ENCODE data around the gene CDH23. TPM values are rescaled to one million over a fixed set of nuclear protein-coding genes. Genes with fewer than 3 reads are reported as not detected.

The CDH23 gene
- total RNA-seq, 1 experiment from 2014 or later, result 2.9 TPM

GRCh38 chr10:71613261-71613777 is 216.6 kb downstream of the CDH23 start:
- POLR2A ChIA-PET, result interaction anchor here (0.8 to 1.2 kb wide), 2 partner anchors 9 to 25 kb away, joined by 3 read pairs; no protein-coding TSS in a partner anchor
- TF ChIP-seq NR2C2 (CRISPR knock-in tag; IDR thresholded peaks at IDR 0.05), result no peak
- no peak for TF ChIP-seq PRRX2 (CRISPR knock-in tag; IDR thresholded peaks at IDR 0.05)
- no peak for TF ChIP-seq TEAD1 (CRISPR knock-in tag; IDR thresholded peaks at IDR 0.05)
- TF ChIP-seq NFYB (CRISPR knock-in tag; conservative IDR thresholded peaks at IDR 0.05; ENCODE audit: low read depth), result no peak
- TF ChIP-seq PRDM15 (CRISPR knock-in tag; IDR thresholded peaks at IDR 0.05), result no peak
- TF ChIP-seq GRHL2 (CRISPR knock-in tag; IDR thresholded peaks at IDR 0.05; ENCODE audit: insufficient replicate concordance, severe bottlenecking), result no peak
- H3K27ac Mint-ChIP-seq, result peak overlapping the region; percentile 19; the same call in 1 of the 2 replicates

GRCh38 chr10:71613877-71614276 is 217.2 kb downstream of the CDH23 start:
- ChIA-PET POLR2A (interaction anchor here (1.2 kb wide), 1 partner anchor 9 kb away, joined by 3 read pairs; no protein-coding TSS in a partner anchor), CTCF (interaction anchor here (0.9 to 5.6 kb wide), 6 partner anchors 8 to 294 kb away, joined by 3 to 55 read pairs (median 4); no protein-coding TSS in a partner anchor)
- no peak for TF ChIP-seq EMX1 (CRISPR knock-in tag; IDR thresholded peaks at IDR 0.05)
- no peak for TF ChIP-seq FOXJ3 (CRISPR knock-in tag; IDR thresholded peaks at IDR 0.05; ENCODE audit: borderline replicate concordance)
- no peak for TF ChIP-seq IRF1 (CRISPR knock-in tag; IDR thresholded peaks at IDR 0.05)
- TF ChIP-seq FOXP1 (CRISPR knock-in tag; IDR thresholded peaks at IDR 0.05; ENCODE audit: borderline replicate concordance), result no peak
- no peak for DNase-seq (ENCODE audit: low spot score)
- Mint-ChIP-seq H3K4me3 (no peak overlapping the region), H3K9me3 (peaks cover 11% of the 10 kb centered on the region), H3K4me1 (peaks cover 40% of the 10 kb centered on the region), H3K27ac (no peak overlapping the region), H3K36me3 (peaks cover 5% of the 10 kb centered on the region; the same call in 1 of the 2 replicates), H3K27me3 (ENCODE audit: low read depth) (no peaks in the 10 kb centered on the region; the same call in 1 of the 2 replicates)
- ATAC-seq, result no peak

More at GRCh38 chr10:71613261-71613777, 216.6 kb downstream of the CDH23 start:
- H3K4me3 Mint-ChIP-seq, result no peak overlapping the region
- H3K9me3 Mint-ChIP-seq, result peaks cover 11% of the 10 kb centered on the region
- ATAC-seq (no peak; the same call in 1 of the 2 replicates), DNase-seq (ENCODE audit: low spot score) (no peak)
- no peaks in the 10 kb centered on the region for H3K27me3 Mint-ChIP-seq (ENCODE audit: low read depth)
- CTCF ChIA-PET, result interaction anchor here (0.9 to 5.6 kb wide), 7 partner anchors 9 to 293 kb away, joined by 3 to 55 read pairs (median 4); no protein-coding TSS in a partner anchor
- peaks cover 5% of the 10 kb centered on the region; the same call in 1 of the 2 replicates for H3K36me3 Mint-ChIP-seq
- peaks cover 45% of the 10 kb centered on the region for H3K4me1 Mint-ChIP-seq

- H3K9me3 Mint-ChIP-seq, result peaks cover 11% of the 10 kb centered on the region
- CTCF ChIA-PET, result no interaction called here
- H3K4me1 Mint-ChIP-seq, result peaks cover 36% of the 10 kb centered on the region
- no peak overlapping the region for H3K4me3 Mint-ChIP-seq
- DNase-seq (ENCODE audit: low spot score) (no peak), ATAC-seq (no peak)
- H3K27ac Mint-ChIP-seq, result no peak overlapping the region
- no peak for TF ChIP-seq SOX15 (CRISPR knock-in tag; IDR thresholded peaks at IDR 0.05)
- no peak for TF ChIP-seq ZNF263 (CRISPR knock-in tag; IDR thresholded peaks at IDR 0.05; ENCODE audit: low read depth)
- no peak for TF ChIP-seq KAT7 (CRISPR knock-in tag; IDR thresholded peaks at IDR 0.05; ENCODE audit: borderline replicate concordance)
- no peak for TF ChIP-seq CREB1 (CRISPR knock-in tag; IDR thresholded peaks at IDR 0.05)
- TF ChIP-seq HMGXB4 (CRISPR knock-in tag; IDR thresholded peaks at IDR 0.05), result no peak
- TF ChIP-seq HMGA2 (CRISPR knock-in tag; IDR thresholded peaks at IDR 0.05), result no peak
- no peak for TF ChIP-seq GRHL2 (CRISPR knock-in tag; IDR thresholded peaks at IDR 0.05; ENCODE audit: insufficient replicate concordance, severe bottlenecking)
- H3K36me3 Mint-ChIP-seq, result peaks cover 5% of the 10 kb centered on the region; the same call in 1 of the 2 replicates
- H3K27me3 Mint-ChIP-seq (ENCODE audit: low read depth), result no peaks in the 10 kb centered on the region; the same call in 1 of the 2 replicates
- POLR2A ChIA-PET, result no interaction called here
These were observed 218.2 kb downstream of the CDH23 start for GRCh38 chr10:71614946-71615345.

All from WTC11 (cell line).